ENCODE measurements around the gene EHMT1.

EHMT1 gene

GRCh38 chr9:137611623-137612609 lies 6.9 kb upstream of the EHMT1 start:
- TF ChIP-seq, protein P1, sequence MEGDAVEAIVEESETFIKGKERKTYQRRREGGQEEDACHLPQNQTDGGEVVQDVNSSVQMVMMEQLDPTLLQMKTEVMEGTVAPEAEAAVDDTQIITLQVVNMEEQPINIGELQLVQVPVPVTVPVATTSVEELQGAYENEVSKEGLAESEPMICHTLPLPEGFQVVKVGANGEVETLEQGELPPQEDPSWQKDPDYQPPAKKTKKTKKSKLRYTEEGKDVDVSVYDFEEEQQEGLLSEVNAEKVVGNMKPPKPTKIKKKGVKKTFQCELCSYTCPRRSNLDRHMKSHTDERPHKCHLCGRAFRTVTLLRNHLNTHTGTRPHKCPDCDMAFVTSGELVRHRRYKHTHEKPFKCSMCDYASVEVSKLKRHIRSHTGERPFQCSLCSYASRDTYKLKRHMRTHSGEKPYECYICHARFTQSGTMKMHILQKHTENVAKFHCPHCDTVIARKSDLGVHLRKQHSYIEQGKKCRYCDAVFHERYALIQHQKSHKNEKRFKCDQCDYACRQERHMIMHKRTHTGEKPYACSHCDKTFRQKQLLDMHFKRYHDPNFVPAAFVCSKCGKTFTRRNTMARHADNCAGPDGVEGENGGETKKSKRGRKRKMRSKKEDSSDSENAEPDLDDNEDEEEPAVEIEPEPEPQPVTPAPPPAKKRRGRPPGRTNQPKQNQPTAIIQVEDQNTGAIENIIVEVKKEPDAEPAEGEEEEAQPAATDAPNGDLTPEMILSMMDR (conservative IDR thresholded peaks at IDR 0.05) = no peak
- H3K27ac ChIP-seq = peak overlapping the region; percentile 98

DNA sequence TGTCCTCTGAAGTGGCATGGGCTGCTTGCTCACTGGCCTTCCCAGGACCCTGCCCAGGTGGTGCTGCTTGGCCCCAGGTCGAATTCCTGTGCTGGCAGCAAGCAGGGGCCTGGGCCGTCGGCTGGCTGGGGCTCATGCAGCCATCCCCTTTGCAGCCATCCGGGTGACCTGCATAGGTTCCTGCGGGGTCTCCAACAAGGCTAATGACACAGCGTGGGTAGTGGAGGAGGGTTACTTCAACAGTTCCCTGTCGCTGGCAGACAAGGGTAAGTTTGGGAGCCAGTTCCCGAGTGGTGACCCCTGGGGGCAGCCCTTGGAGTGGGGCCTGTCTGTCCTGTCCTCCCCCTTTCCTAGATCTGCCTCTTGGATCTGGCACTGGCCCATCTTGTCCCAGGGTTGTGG lies 6.1 kb upstream of the EHMT1 start:
- H3K27ac ChIP-seq = peak overlapping the region; percentile 98

DNA sequence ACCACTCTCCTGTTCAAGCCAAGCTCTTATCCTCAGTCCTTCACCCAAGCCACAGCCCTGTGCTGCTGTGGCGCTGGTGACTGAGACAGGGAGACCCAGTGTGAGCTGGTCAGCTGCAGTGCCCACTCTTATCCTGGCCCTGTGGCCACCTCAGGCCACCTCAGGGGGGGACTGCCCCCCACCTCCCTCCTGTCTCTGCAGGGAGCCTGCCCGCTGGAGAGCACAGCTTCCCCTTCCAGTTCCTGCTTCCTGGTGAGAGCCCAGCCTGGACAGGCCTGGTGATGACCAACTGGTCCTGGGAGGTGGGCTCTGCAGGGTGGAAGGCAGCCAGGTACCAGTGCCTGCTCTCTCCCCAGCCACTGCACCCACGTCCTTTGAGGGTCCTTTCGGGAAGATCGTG lies 5.5 kb upstream of the EHMT1 start:
- H3K27ac ChIP-seq = peak overlapping the region; percentile 98
- TF ChIP-seq, protein P1 (conservative IDR thresholded peaks at IDR 0.05) = no peak

More for the DNA sequence above, 6.1 kb upstream of the EHMT1 start:
- TF ChIP-seq, protein P1 (conservative IDR thresholded peaks at IDR 0.05) = no peak

GRCh38 chr9:137613738-137614523 lies 4.9 kb upstream of the EHMT1 start:
- TF ChIP-seq, protein P1 (conservative IDR thresholded peaks at IDR 0.05) = no peak
- H3K27ac ChIP-seq = peak overlapping the region; percentile 98

- TF ChIP-seq, protein P1 (conservative IDR thresholded peaks at IDR 0.05) = peak; percentile 24; the same call in 1 of the 2 replicates
- peak overlapping the region; percentile 98 for H3K27ac ChIP-seq
Observed at GRCh38 chr9:137614631-137615386, 4.0 kb upstream of the EHMT1 start.

DNA sequence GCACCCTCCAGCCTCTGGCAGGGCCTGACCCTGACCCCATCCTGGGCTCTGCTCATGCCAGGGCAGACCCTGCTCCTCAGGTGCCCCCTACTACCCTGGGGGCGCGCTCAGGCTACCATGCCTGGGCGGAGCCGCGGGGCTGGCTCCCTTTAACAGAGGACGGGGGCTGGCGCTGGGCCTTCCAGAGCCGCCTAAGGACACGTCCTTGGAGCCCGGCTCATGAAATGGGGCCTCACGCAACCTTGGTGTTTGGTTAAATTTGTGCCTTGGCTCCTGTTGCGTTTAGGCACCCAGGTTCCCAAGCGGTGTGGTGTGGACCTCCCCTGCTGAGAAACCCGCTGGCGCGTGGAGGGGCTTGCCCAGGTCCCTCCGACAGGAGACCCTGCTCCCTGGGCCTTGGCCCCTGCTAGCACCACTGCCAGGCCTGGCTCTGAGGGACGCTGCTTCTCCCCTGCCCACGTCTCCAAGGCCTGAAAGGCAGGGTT lies 3.4 kb upstream of the EHMT1 start:
- TF ChIP-seq, protein P1 (conservative IDR thresholded peaks at IDR 0.05) = no peak
- H3K27ac ChIP-seq = peak overlapping the region; percentile 98
